H9 (cell line): Measurements from ENCODE around the gene NPHP4. TPM values are rescaled to one million over a fixed set of nuclear protein-coding genes. Genes with fewer than 3 reads are reported as not detected.

Experiments
- DNase-seq: peaks from one replicate; pipeline ENCODE4 v3.0.0-alpha.2; 2017
- H2AFZ ChIP-seq: one replicate; pipeline ENCODE4 v1.6.1; 2013; ENCODE audit warnings: mild to moderate bottlenecking, low read length, control low read depth, moderate library complexity
- H2AK5ac ChIP-seq: 2 replicates; pipeline ENCODE4 v1.6.1; 2013; ENCODE audit warnings: low read length, control low read depth, mixed read lengths; ENCODE audit not compliant: insufficient read length
- H2BK120ac ChIP-seq: one replicate; pipeline ENCODE4 v1.6.1; 2013; ENCODE audit warnings: low read depth, mild to moderate bottlenecking, low read length, control low read depth, inconsistent platforms; ENCODE audit not compliant: poor library complexity, severe bottlenecking
- H2BK12ac ChIP-seq: 2 replicates; pipeline ENCODE4 v1.6.1; 2013; ENCODE audit warnings: low read length, control low read depth, mixed read lengths, low read depth; ENCODE audit not compliant: insufficient read length
- H2BK15ac ChIP-seq: 2 replicates; pipeline ENCODE4 v1.6.1; 2013; ENCODE audit warnings: low read depth, low read length, control low read depth
- H2BK20ac ChIP-seq: one replicate; pipeline ENCODE4 v1.6.1; 2013; ENCODE audit warnings: low read depth, mild to moderate bottlenecking, low read length, control low read depth, inconsistent platforms; ENCODE audit not compliant: poor library complexity, severe bottlenecking
- H2BK5ac ChIP-seq: 2 replicates; pipeline ENCODE4 v1.6.1; 2013; ENCODE audit warnings: low read length, control low read depth, mixed read lengths; ENCODE audit not compliant: insufficient read length
- H3K14ac ChIP-seq: 2 replicates; pipeline ENCODE4 v1.6.1; 2013; ENCODE audit warnings: low read length, control low read depth; ENCODE audit not compliant: insufficient read depth
- H3K18ac ChIP-seq: 2 replicates; pipeline ENCODE4 v1.6.1; 2013; ENCODE audit warnings: low read depth, mild to moderate bottlenecking, mixed read lengths, low read length, control low read depth; ENCODE audit not compliant: insufficient read length
- H3K23ac ChIP-seq: 2 replicates; pipeline ENCODE4 v1.6.1; 2013; ENCODE audit warnings: low read length, control low read depth, mixed read lengths, low read depth; ENCODE audit not compliant: insufficient read length
- H3K23me2 ChIP-seq: 2 replicates; pipeline ENCODE4 v1.6.1; 2013; ENCODE audit warnings: low read depth, mild to moderate bottlenecking, mixed read lengths, low read length, control low read depth; ENCODE audit not compliant: insufficient read length, poor library complexity, severe bottlenecking
- H3K27ac ChIP-seq: 2 replicates; pipeline ENCODE4 v1.5.1; 2013; ENCODE audit warnings: low read length, control low read depth, mixed read lengths, low read depth; ENCODE audit not compliant: insufficient read length
- H3K27me3 ChIP-seq: 2 replicates; pipeline ENCODE4 v1.6.1; 2013; ENCODE audit warnings: low read length, control low read depth, inconsistent platforms; ENCODE audit not compliant: insufficient read depth
- H3K4ac ChIP-seq: 2 replicates; pipeline ENCODE4 v1.6.1; 2013; ENCODE audit warnings: low read depth, mild to moderate bottlenecking, control low read depth, inconsistent platforms, low read length, moderate library complexity
- H3K4me1 ChIP-seq: 2 replicates; pipeline ENCODE4 v1.6.1; 2013; ENCODE audit warnings: low read length, control low read depth, inconsistent platforms; ENCODE audit not compliant: insufficient read depth
- H3K4me2 ChIP-seq: 2 replicates; pipeline ENCODE4 v1.6.1; 2013; ENCODE audit warnings: low read length, control low read depth, mixed read lengths; ENCODE audit not compliant: insufficient read length, insufficient read depth
- H3K56ac ChIP-seq: 2 replicates; pipeline ENCODE4 v1.6.1; 2013; ENCODE audit warnings: low read depth, mild to moderate bottlenecking, mixed read lengths, low read length, control low read depth; ENCODE audit not compliant: insufficient read length
- H3K79me1 ChIP-seq: 2 replicates; pipeline ENCODE4 v1.6.1; 2013; ENCODE audit warnings: low read depth, mild to moderate bottlenecking, moderate library complexity, low read length, control low read depth, inconsistent platforms; ENCODE audit not compliant: insufficient read depth, poor library complexity, severe bottlenecking
- H3K79me2 ChIP-seq: 2 replicates; pipeline ENCODE4 v1.6.1; 2013; ENCODE audit warnings: low read length, control low read depth, inconsistent platforms; ENCODE audit not compliant: insufficient read depth
- H3K9ac ChIP-seq: 2 replicates; pipeline ENCODE4 v1.6.1; 2013; ENCODE audit warnings: low read length, control low read depth, mixed read lengths; ENCODE audit not compliant: insufficient read length; ENCODE audit errors: extremely low read depth
- H3K9me3 ChIP-seq: one replicate; pipeline ENCODE4 v1.6.1; 2013; ENCODE audit warnings: low read depth, low read length, inconsistent platforms; ENCODE audit not compliant: control insufficient read depth
- H3T11ph ChIP-seq: one replicate; pipeline ENCODE4 v1.6.1; 2013; ENCODE audit warnings: mild to moderate bottlenecking, low read length, control low read depth, inconsistent platforms
- H4K20me1 ChIP-seq: one replicate; pipeline ENCODE4 v1.6.1; 2013; ENCODE audit not compliant: control insufficient read depth, insufficient read length, insufficient read depth
- H4K5ac ChIP-seq: 2 replicates; pipeline ENCODE4 v1.6.1; 2013; ENCODE audit warnings: low read depth, mild to moderate bottlenecking, mixed read lengths, low read length, control low read depth; ENCODE audit not compliant: insufficient read length
- H4K8ac ChIP-seq: replicated peaks from 2 replicates; pipeline ENCODE4 v1.6.1; 2013; ENCODE audit warnings: low read length, control low read depth, mixed read lengths, low read depth; ENCODE audit not compliant: insufficient read length
- H4K91ac ChIP-seq: 2 replicates; pipeline ENCODE4 v1.6.1; 2013; ENCODE audit warnings: low read depth, mild to moderate bottlenecking, moderate library complexity, mixed read lengths, low read length, control low read depth; ENCODE audit not compliant: insufficient read length
- H3K27ac Mint-ChIP-seq, 3 experiments: 2 replicates in 2 of 3; 3 replicates in 1 of 3; pipeline ENCODE4 v1.8.0; 2020 to 2021; ENCODE audit warnings: mixed read lengths in 3 of 3, mild to moderate bottlenecking in 1 of 3, moderate library complexity in 1 of 3
- H3K27me3 Mint-ChIP-seq: 2 replicates; pipeline ENCODE4 v1.8.0; 2021; ENCODE audit warnings: low read depth, mild to moderate bottlenecking, moderate library complexity, mixed read lengths
- H3K36me3 Mint-ChIP-seq, 3 experiments: 2 replicates in 2 of 3; 3 replicates in 1 of 3; pipeline ENCODE4 v1.8.0; 2020 to 2021; ENCODE audit warnings: low read depth in 3 of 3, mixed read lengths in 3 of 3; ENCODE audit not compliant: insufficient read depth in 1 of 3
- H3K4me1 Mint-ChIP-seq, 2 experiments: 2 replicates each; pipeline ENCODE4 v1.8.0; 2020; ENCODE audit warnings: mixed read lengths in 2 of 2
- H3K4me3 Mint-ChIP-seq, 2 experiments: 2 replicates in 1 of 2; 3 replicates in 1 of 2; pipeline ENCODE4 v1.8.0; 2020 to 2021; ENCODE audit warnings: mild to moderate bottlenecking in 2 of 2, mixed read lengths in 2 of 2, moderate library complexity in 1 of 2
- H3K9me3 Mint-ChIP-seq, 2 experiments: 2 replicates in 1 of 2; 3 replicates in 1 of 2; pipeline ENCODE4 v1.8.0; 2020; ENCODE audit warnings: mild to moderate bottlenecking in 2 of 2, mixed read lengths in 2 of 2, moderate library complexity in 1 of 2
- CTCF ChIP-seq: fragments of 200-600 bp; sonication (generic); conservative IDR thresholded peaks from 3 replicates; pipeline ENCODE4 v1.8.0; 2021; ENCODE audit warnings: antibody characterized with exemption, mild to moderate bottlenecking
- WGBS: extraction: QIAGEN DNeasy Blood & Tissue Kit; methylation state at CpG from one replicate; pipeline ENCODE4 v1.1.7; 2013; ENCODE audit warnings: missing lambda C conversion rate, low lambda C conversion rate, mixed read lengths; ENCODE audit not compliant: insufficient read length; ENCODE audit errors: extremely low coverage; 5-methylcytosine and 5-hydroxymethylcytosine counted together
- total RNA-seq: library from RNA; stranded (reverse); gene quantifications from 2 replicates; pipeline ENCODE4 v1.2.1, GENCODE V29; 2021

The NPHP4 gene
- total RNA-seq, 1 experiment from 2014 or later, result 17.6 TPM

GRCh38 chr1:5860277-5860676 is 131.9 kb downstream of the NPHP4 start:
- Histone ChIP-seq H4K20me1 (no peaks in the 10 kb centered on the region), H2BK12ac (no peak overlapping the region), H2AK5ac (no peak overlapping the region), H4K91ac (no peak overlapping the region), H3K27ac (no peak overlapping the region), H3K4me2 (no peak overlapping the region), H3K27me3 (no peaks in the 10 kb centered on the region), H3K56ac (no peak overlapping the region), H3K9me3 (no peaks in the 10 kb centered on the region), H2BK120ac (no peak overlapping the region), H4K5ac (no peak overlapping the region), H2AFZ (no peak overlapping the region), H3T11ph (no peak overlapping the region), H4K8ac (no peak overlapping the region), H3K14ac (no peak overlapping the region), H2BK15ac (no peak overlapping the region), H3K4me1 (no peaks in the 10 kb centered on the region), H3K4ac (no peak overlapping the region), H3K23me2 (no peaks in the 10 kb centered on the region), H3K79me1 (no peaks in the 10 kb centered on the region), H3K23ac (no peak overlapping the region), H2BK20ac (no peak overlapping the region), H2BK5ac (no peak overlapping the region), H3K79me2 (no peaks in the 10 kb centered on the region), H3K9ac (no peak overlapping the region), H3K18ac (no peak overlapping the region)
- peaks cover 4 to 14% (median 6%) of the 10 kb centered on the region in 3 experiments; a peak in 6 of 7 replicates for H3K36me3 Mint-ChIP-seq
- WGBS, result no CpG with 5 or more reads among the region's 19 CpGs
- DNase-seq, result no peak
- no peaks in the 10 kb centered on the region for H3K27me3 Mint-ChIP-seq
- H3K4me3 Mint-ChIP-seq, result no peak overlapping the region; a peak in 1 of 5 replicates
- peaks cover 10 to 12% of the 10 kb centered on the region in 2 experiments for H3K4me1 Mint-ChIP-seq
- H3K27ac Mint-ChIP-seq, result peak overlapping the region; percentile 39 to 54 (median 52); a peak in 3 of 7 replicates
- peak; percentile 25; the same call in 1 of the 3 replicates for TF ChIP-seq CTCF
- H3K9me3 Mint-ChIP-seq, result no peaks in the 10 kb centered on the region
